Measurements from ENCODE around the gene C10orf143. TPM values are rescaled to one million over a fixed set of nuclear protein-coding genes. Genes with fewer than 3 reads are reported as not detected.

The C10orf143 gene
- total and polyA plus RNA-seq, 2 experiments from 2014 or later, result 0.21 to 3.7 TPM

DNA sequence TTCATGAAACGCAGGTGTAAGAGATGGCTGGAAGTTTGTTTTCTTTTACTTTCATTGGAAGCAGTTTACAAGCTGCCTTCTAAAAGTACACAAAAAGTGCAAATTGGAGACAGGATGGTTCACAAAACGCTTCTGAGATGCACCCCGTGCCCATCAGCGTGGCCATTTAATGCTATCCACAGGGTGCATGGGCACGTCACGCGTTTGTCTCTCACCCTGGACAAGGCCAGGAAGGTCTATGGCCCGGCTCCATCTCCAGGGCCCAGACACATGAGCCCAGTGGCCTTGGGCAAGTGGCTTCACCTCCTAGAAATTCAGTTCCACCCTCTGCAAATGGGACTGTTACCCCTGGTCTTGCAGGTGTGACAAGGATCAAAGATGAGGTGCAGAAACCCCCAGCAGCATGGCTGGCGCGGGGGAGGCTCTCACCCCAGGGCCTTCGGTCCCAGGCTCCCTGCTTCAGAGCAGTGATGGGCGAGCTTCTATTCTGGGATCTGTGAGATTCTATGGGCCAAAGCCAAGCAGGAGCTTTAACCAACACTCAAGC is 85.8 kb downstream of the C10orf143 start:
- Mint-ChIP-seq H3K27ac (no peak overlapping the region), H3K9me3 (no peaks in the 10 kb centered on the region), H3K36me3 (ENCODE audit: low read depth) (no peaks in the 10 kb centered on the region; the same call in 2 of the 3 replicates), H3K27me3 (ENCODE audit: insufficient read depth, low read depth, poor library complexity) (peaks cover 14% of the 10 kb centered on the region), H3K4me3 (no peak overlapping the region), H3K4me1 (no peaks in the 10 kb centered on the region)
- no peak overlapping the region for H3K4me3 ChIP-seq
- no peak for TF ChIP-seq EZH2 (IDR thresholded peaks at IDR 0.05; ENCODE audit: low read depth, unreplicated experiment)
- TF ChIP-seq, protein P1, sequence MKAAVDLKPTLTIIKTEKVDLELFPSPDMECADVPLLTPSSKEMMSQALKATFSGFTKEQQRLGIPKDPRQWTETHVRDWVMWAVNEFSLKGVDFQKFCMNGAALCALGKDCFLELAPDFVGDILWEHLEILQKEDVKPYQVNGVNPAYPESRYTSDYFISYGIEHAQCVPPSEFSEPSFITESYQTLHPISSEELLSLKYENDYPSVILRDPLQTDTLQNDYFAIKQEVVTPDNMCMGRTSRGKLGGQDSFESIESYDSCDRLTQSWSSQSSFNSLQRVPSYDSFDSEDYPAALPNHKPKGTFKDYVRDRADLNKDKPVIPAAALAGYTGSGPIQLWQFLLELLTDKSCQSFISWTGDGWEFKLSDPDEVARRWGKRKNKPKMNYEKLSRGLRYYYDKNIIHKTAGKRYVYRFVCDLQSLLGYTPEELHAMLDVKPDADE (IDR thresholded peaks at IDR 0.05), result no peak
- TF ChIP-seq CREB1 (CRISPR knock-in tag; IDR thresholded peaks at IDR 0.05; ENCODE audit: low read depth), result no peak
- no peak for TF ChIP-seq JUNB (IDR thresholded peaks at IDR 0.05; ENCODE audit: unreplicated experiment)
- TF ChIP-seq, protein P2, sequence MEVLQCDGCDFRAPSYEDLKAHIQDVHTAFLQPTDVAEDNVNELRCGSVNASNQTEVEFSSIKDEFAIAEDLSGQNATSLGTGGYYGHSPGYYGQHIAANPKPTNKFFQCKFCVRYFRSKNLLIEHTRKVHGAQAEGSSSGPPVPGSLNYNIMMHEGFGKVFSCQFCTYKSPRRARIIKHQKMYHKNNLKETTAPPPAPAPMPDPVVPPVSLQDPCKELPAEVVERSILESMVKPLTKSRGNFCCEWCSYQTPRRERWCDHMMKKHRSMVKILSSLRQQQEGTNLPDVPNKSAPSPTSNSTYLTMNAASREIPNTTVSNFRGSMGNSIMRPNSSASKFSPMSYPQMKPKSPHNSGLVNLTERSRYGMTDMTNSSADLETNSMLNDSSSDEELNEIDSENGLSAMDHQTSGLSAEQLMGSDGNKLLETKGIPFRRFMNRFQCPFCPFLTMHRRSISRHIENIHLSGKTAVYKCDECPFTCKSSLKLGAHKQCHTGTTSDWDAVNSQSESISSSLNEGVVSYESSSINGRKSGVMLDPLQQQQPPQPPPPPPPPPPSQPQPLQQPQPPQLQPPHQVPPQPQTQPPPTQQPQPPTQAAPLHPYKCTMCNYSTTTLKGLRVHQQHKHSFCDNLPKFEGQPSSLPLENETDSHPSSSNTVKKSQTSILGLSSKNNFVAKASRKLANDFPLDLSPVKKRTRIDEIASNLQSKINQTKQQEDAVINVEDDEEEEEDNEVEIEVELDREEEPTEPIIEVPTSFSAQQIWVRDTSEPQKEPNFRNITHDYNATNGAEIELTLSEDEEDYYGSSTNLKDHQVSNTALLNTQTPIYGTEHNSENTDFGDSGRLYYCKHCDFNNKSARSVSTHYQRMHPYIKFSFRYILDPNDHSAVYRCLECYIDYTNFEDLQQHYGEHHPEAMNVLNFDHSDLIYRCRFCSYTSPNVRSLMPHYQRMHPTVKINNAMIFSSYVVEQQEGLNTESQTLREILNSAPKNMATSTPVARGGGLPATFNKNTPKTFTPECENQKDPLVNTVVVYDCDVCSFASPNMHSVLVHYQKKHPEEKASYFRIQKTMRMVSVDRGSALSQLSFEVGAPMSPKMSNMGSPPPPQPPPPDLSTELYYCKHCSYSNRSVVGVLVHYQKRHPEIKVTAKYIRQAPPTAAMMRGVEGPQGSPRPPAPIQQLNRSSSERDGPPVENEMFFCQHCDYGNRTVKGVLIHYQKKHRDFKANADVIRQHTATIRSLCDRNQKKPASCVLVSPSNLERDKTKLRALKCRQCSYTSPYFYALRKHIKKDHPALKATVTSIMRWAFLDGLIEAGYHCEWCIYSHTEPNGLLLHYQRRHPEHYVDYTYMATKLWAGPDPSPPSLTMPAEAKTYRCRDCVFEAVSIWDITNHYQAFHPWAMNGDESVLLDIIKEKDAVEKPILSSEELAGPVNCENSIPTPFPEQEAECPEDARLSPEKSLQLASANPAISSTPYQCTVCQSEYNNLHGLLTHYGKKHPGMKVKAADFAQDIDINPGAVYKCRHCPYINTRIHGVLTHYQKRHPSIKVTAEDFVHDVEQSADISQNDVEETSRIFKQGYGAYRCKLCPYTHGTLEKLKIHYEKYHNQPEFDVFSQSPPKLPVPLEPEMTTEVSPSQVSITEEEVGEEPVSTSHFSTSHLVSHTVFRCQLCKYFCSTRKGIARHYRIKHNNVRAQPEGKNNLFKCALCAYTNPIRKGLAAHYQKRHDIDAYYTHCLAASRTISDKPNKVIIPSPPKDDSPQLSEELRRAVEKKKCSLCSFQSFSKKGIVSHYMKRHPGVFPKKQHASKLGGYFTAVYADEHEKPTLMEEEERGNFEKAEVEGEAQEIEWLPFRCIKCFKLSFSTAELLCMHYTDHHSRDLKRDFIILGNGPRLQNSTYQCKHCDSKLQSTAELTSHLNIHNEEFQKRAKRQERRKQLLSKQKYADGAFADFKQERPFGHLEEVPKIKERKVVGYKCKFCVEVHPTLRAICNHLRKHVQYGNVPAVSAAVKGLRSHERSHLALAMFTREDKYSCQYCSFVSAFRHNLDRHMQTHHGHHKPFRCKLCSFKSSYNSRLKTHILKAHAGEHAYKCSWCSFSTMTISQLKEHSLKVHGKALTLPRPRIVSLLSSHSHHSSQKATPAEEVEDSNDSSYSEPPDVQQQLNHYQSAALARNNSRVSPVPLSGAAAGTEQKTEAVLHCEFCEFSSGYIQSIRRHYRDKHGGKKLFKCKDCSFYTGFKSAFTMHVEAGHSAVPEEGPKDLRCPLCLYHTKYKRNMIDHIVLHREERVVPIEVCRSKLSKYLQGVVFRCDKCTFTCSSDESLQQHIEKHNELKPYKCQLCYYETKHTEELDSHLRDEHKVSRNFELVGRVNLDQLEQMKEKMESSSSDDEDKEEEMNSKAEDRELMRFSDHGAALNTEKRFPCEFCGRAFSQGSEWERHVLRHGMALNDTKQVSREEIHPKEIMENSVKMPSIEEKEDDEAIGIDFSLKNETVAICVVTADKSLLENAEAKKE (CRISPR knock-in tag; IDR thresholded peaks at IDR 0.05), result no peak
- TF ChIP-seq NANOG (IDR thresholded peaks at IDR 0.05; ENCODE audit: borderline replicate concordance), result no peak
- no peak for TF ChIP-seq ZNF114 (CRISPR knock-in tag; IDR thresholded peaks at IDR 0.05)
- TF ChIP-seq, protein P3, sequence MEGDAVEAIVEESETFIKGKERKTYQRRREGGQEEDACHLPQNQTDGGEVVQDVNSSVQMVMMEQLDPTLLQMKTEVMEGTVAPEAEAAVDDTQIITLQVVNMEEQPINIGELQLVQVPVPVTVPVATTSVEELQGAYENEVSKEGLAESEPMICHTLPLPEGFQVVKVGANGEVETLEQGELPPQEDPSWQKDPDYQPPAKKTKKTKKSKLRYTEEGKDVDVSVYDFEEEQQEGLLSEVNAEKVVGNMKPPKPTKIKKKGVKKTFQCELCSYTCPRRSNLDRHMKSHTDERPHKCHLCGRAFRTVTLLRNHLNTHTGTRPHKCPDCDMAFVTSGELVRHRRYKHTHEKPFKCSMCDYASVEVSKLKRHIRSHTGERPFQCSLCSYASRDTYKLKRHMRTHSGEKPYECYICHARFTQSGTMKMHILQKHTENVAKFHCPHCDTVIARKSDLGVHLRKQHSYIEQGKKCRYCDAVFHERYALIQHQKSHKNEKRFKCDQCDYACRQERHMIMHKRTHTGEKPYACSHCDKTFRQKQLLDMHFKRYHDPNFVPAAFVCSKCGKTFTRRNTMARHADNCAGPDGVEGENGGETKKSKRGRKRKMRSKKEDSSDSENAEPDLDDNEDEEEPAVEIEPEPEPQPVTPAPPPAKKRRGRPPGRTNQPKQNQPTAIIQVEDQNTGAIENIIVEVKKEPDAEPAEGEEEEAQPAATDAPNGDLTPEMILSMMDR (conservative IDR thresholded peaks at IDR 0.05; ENCODE audit: low read depth in 2 of 2), result no peak
- TF ChIP-seq POLR2AphosphoS5 (IDR thresholded peaks at IDR 0.05; ENCODE audit: low read depth), result no peak
- TF ChIP-seq EZH2phosphoT487 (IDR thresholded peaks at IDR 0.05; ENCODE audit: unreplicated experiment), result no peak
- no peak for TF ChIP-seq ZNF331 (CRISPR knock-in tag; IDR thresholded peaks at IDR 0.05; ENCODE audit: low read depth)
- TF ChIP-seq, protein P4, sequence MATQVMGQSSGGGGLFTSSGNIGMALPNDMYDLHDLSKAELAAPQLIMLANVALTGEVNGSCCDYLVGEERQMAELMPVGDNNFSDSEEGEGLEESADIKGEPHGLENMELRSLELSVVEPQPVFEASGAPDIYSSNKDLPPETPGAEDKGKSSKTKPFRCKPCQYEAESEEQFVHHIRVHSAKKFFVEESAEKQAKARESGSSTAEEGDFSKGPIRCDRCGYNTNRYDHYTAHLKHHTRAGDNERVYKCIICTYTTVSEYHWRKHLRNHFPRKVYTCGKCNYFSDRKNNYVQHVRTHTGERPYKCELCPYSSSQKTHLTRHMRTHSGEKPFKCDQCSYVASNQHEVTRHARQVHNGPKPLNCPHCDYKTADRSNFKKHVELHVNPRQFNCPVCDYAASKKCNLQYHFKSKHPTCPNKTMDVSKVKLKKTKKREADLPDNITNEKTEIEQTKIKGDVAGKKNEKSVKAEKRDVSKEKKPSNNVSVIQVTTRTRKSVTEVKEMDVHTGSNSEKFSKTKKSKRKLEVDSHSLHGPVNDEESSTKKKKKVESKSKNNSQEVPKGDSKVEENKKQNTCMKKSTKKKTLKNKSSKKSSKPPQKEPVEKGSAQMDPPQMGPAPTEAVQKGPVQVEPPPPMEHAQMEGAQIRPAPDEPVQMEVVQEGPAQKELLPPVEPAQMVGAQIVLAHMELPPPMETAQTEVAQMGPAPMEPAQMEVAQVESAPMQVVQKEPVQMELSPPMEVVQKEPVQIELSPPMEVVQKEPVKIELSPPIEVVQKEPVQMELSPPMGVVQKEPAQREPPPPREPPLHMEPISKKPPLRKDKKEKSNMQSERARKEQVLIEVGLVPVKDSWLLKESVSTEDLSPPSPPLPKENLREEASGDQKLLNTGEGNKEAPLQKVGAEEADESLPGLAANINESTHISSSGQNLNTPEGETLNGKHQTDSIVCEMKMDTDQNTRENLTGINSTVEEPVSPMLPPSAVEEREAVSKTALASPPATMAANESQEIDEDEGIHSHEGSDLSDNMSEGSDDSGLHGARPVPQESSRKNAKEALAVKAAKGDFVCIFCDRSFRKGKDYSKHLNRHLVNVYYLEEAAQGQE (IDR thresholded peaks at IDR 0.05; ENCODE audit: unreplicated experiment), result no peak
- TF ChIP-seq STAT1 (IDR thresholded peaks at IDR 0.05; ENCODE audit: unreplicated experiment), result no peak
- H3K9me2 ChIP-seq (ENCODE audit: insufficient read depth), result no peaks in the 10 kb centered on the region
- DNase-seq (ENCODE audit: low spot score), result no peak
- H3K27me3 ChIP-seq (ENCODE audit: insufficient read depth), result no peaks in the 10 kb centered on the region
- no peaks in the 10 kb centered on the region for H3K36me3 ChIP-seq (ENCODE audit: insufficient read depth)
- no peaks in the 10 kb centered on the region for H3K79me2 ChIP-seq (replicated peaks; ENCODE audit: insufficient read depth)
- H2AFZ ChIP-seq, result no peak overlapping the region
- no peak for ATAC-seq
- H4K20me1 ChIP-seq (replicated peaks; ENCODE audit: insufficient read depth), result no peaks in the 10 kb centered on the region
- H3F3A ChIP-seq (replicated peaks; ENCODE audit: low read depth), result no peaks in the 10 kb centered on the region
- H3K4me2 ChIP-seq, result no peak overlapping the region
- H3K4me1 ChIP-seq (ENCODE audit: insufficient read depth), result no peaks in the 10 kb centered on the region
- H3K27ac ChIP-seq (ENCODE audit: low read depth), result no peak overlapping the region

All from GM23338 (cell line).